Measurements from ENCODE around the gene LIPG.

LIPG gene

GRCh38 chr18:49527631-49528327, 34.1 kb upstream of the LIPG start:
- Mint-ChIP-seq H3K4me1 (ENCODE audit: low read depth) (peaks cover 6% of the 10 kb centered on the region), H3K27me3 (no peaks in the 10 kb centered on the region), H3K9me3 (no peaks in the 10 kb centered on the region), H3K36me3 (ENCODE audit: low read depth) (no peaks in the 10 kb centered on the region), H3K27ac (no peak overlapping the region), H3K4me3 (no peak overlapping the region)
- intact Hi-C loops (cut with micrococcal nuclease): no loop called here

- Mint-ChIP-seq H3K27ac (no peak overlapping the region), H3K36me3 (ENCODE audit: low read depth) (no peaks in the 10 kb centered on the region), H3K4me3 (no peak overlapping the region), H3K27me3 (no peaks in the 10 kb centered on the region), H3K9me3 (no peaks in the 10 kb centered on the region), H3K4me1 (ENCODE audit: low read depth) (peaks cover 6% of the 10 kb centered on the region)
- intact Hi-C loops (cut with micrococcal nuclease): no loop called here
Observed at GRCh38 chr18:49529596-49529995, 32.3 kb upstream of the LIPG start.

- no peaks in the 10 kb centered on the region for H3K9me3 Mint-ChIP-seq
- peak overlapping the region; percentile 59 for H3K4me3 Mint-ChIP-seq
- no peaks in the 10 kb centered on the region for H3K36me3 Mint-ChIP-seq (ENCODE audit: low read depth)
- H3K4me1 Mint-ChIP-seq (ENCODE audit: low read depth): peaks cover 6% of the 10 kb centered on the region
- intact Hi-C loops (cut with micrococcal nuclease): no loop called here
- H3K27ac Mint-ChIP-seq: peak overlapping the region; percentile 18
- H3K27me3 Mint-ChIP-seq: no peaks in the 10 kb centered on the region
Observed at GRCh38 chr18:49531678-49532153, 30.1 kb upstream of the LIPG start.

GRCh38 chr18:49534846-49535601, 26.8 kb upstream of the LIPG start:
- H3K27me3 Mint-ChIP-seq: no peaks in the 10 kb centered on the region
- H3K4me1 Mint-ChIP-seq (ENCODE audit: low read depth): peaks cover 6% of the 10 kb centered on the region
- H3K4me3 Mint-ChIP-seq: no peak overlapping the region
- intact Hi-C loops (cut with micrococcal nuclease): no loop called here
- H3K9me3 Mint-ChIP-seq: no peaks in the 10 kb centered on the region
- no peaks in the 10 kb centered on the region for H3K36me3 Mint-ChIP-seq (ENCODE audit: low read depth)
- no peak overlapping the region for H3K27ac Mint-ChIP-seq

- Mint-ChIP-seq H3K27me3 (no peaks in the 10 kb centered on the region), H3K4me1 (ENCODE audit: low read depth) (no peaks in the 10 kb centered on the region), H3K36me3 (ENCODE audit: low read depth) (no peaks in the 10 kb centered on the region), H3K27ac (no peak overlapping the region), H3K4me3 (no peak overlapping the region), H3K9me3 (no peaks in the 10 kb centered on the region)
- intact Hi-C loops (cut with micrococcal nuclease): no loop called here
Observed at GRCh38 chr18:49537232-49537896, 24.5 kb upstream of the LIPG start.

GRCh38 chr18:49544362-49544761, 17.5 kb upstream of the LIPG start:
- H3K4me1 Mint-ChIP-seq (ENCODE audit: low read depth): no peaks in the 10 kb centered on the region

GRCh38 chr18:49546278-49546677, 15.6 kb upstream of the LIPG start:
- intact Hi-C loops (cut with micrococcal nuclease): no loop called here
- H3K27ac Mint-ChIP-seq: no peak overlapping the region
- H3K4me1 Mint-ChIP-seq (ENCODE audit: low read depth): no peaks in the 10 kb centered on the region
- no peaks in the 10 kb centered on the region for H3K9me3 Mint-ChIP-seq
- H3K36me3 Mint-ChIP-seq (ENCODE audit: low read depth): no peaks in the 10 kb centered on the region
- H3K27me3 Mint-ChIP-seq: peaks cover 7% of the 10 kb centered on the region
- no peak overlapping the region for H3K4me3 Mint-ChIP-seq

More at GRCh38 chr18:49544362-49544761, 17.5 kb upstream of the LIPG start:
- Mint-ChIP-seq H3K9me3 (no peaks in the 10 kb centered on the region), H3K27me3 (peaks cover 7% of the 10 kb centered on the region), H3K36me3 (ENCODE audit: low read depth) (no peaks in the 10 kb centered on the region), H3K4me3 (no peak overlapping the region), H3K27ac (no peak overlapping the region)
- intact Hi-C loops (cut with micrococcal nuclease): no loop called here

GRCh38 chr18:49546719-49547273, 15.1 kb upstream of the LIPG start:
- Mint-ChIP-seq H3K27ac (no peak overlapping the region), H3K9me3 (no peaks in the 10 kb centered on the region), H3K27me3 (peaks cover 7% of the 10 kb centered on the region), H3K36me3 (ENCODE audit: low read depth) (no peaks in the 10 kb centered on the region), H3K4me3 (no peak overlapping the region), H3K4me1 (ENCODE audit: low read depth) (no peaks in the 10 kb centered on the region)
- intact Hi-C loops (cut with micrococcal nuclease): no loop called here

DNA sequence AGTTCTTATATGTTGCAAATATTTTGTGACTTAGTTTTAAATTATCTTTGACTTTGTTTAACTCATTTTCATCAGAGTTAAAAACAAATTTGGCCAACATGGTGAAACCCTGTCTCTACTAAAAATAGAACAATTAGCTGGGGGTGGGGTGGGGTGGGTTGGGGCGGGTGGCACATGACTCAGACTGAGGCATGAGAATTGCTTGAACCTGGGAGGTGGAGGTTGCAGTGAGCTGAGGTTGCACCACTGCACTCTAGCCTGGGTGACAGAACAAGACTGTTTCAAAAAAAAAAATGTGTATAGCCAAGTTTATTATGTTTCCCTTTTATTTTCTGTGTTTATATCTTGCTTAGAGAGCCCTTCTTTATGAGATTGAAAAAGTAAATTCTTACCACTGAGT, 14.2 kb upstream of the LIPG start:
- intact Hi-C loops (cut with micrococcal nuclease): no loop called here
- no peaks in the 10 kb centered on the region for H3K4me1 Mint-ChIP-seq (ENCODE audit: low read depth)

DNA sequence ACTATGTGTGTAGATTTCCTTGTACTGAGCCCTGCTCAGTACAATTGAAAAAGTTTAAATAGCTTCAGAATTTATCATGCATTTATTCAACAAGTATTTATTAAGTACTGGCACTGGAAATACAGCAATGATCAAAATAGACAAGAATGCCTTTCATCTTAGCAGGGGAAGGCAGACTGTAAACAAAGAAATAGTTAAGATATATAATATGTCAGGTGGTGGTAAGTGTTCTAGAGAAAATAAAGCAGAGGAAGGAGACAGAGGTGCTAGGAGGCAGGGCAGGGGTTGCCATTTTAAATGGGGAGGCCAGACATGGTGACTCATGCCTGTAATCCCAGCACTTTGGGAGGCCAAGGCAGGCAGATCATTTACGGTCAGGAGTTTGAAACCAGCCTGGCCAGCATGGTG, 13.6 kb upstream of the LIPG start:
- Mint-ChIP-seq H3K36me3 (ENCODE audit: low read depth) (no peaks in the 10 kb centered on the region), H3K27me3 (peaks cover 9% of the 10 kb centered on the region), H3K4me3 (no peak overlapping the region), H3K4me1 (ENCODE audit: low read depth) (no peaks in the 10 kb centered on the region), H3K9me3 (no peaks in the 10 kb centered on the region), H3K27ac (no peak overlapping the region)
- intact Hi-C loops (cut with micrococcal nuclease): no loop called here

More for the DNA sequence above, 14.2 kb upstream of the LIPG start:
- H3K4me3 Mint-ChIP-seq: no peak overlapping the region
- peaks cover 7% of the 10 kb centered on the region for H3K27me3 Mint-ChIP-seq
- H3K27ac Mint-ChIP-seq: no peak overlapping the region
- H3K36me3 Mint-ChIP-seq (ENCODE audit: low read depth): no peaks in the 10 kb centered on the region
- no peaks in the 10 kb centered on the region for H3K9me3 Mint-ChIP-seq

- Mint-ChIP-seq H3K4me3 (no peak overlapping the region), H3K36me3 (ENCODE audit: low read depth) (no peaks in the 10 kb centered on the region), H3K4me1 (ENCODE audit: low read depth) (no peaks in the 10 kb centered on the region), H3K27ac (no peak overlapping the region), H3K27me3 (peaks cover 8% of the 10 kb centered on the region), H3K9me3 (no peaks in the 10 kb centered on the region)
- intact Hi-C loops (cut with micrococcal nuclease): no loop called here
Observed at GRCh38 chr18:49550621-49551339, 11.1 kb upstream of the LIPG start.

GRCh38 chr18:49553003-49553402, 8.9 kb upstream of the LIPG start:
- Mint-ChIP-seq H3K36me3 (ENCODE audit: low read depth) (no peaks in the 10 kb centered on the region), H3K27me3 (peaks cover 9% of the 10 kb centered on the region), H3K9me3 (no peaks in the 10 kb centered on the region), H3K4me3 (no peak overlapping the region), H3K4me1 (ENCODE audit: low read depth) (no peaks in the 10 kb centered on the region), H3K27ac (no peak overlapping the region)
- intact Hi-C loops (cut with micrococcal nuclease): no loop called here

- intact Hi-C loops (cut with micrococcal nuclease): no loop called here
- peaks cover 28% of the 10 kb centered on the region for H3K27me3 Mint-ChIP-seq
- H3K4me1 Mint-ChIP-seq (ENCODE audit: low read depth): peaks cover 1% of the 10 kb centered on the region
- no peaks in the 10 kb centered on the region for H3K36me3 Mint-ChIP-seq (ENCODE audit: low read depth)
- H3K9me3 Mint-ChIP-seq: no peaks in the 10 kb centered on the region
- no peak overlapping the region for H3K4me3 Mint-ChIP-seq
- no peak overlapping the region for H3K27ac Mint-ChIP-seq
Observed at GRCh38 chr18:49555641-49556040, 6.2 kb upstream of the LIPG start.

Measured in dendritic cell treated with granulocyte-macrophage colony-stimulating factor and Interleukin-4, amounts not matched to agents 40 ng/mL and 50 ng/mL, for 4 days (primary cell).